HG03342 (cell line): ENCODE measurements around the gene DOCK4.
"Not testable (repeated sequence)": the region's sequence is repeated elsewhere in the genome, so short reads cannot be mapped to it uniquely, and the experiment has no call there.

ENCODE experiments used
- ATAC-seq: cut with Tn5 transposase; IDR thresholded peaks from one replicate; pipeline ENCODE4 v1.9.1; 2021; ENCODE audit warnings: mild to moderate bottlenecking, moderate library complexity; ENCODE audit not compliant: unreplicated experiment

The DOCK4 gene

DNA sequence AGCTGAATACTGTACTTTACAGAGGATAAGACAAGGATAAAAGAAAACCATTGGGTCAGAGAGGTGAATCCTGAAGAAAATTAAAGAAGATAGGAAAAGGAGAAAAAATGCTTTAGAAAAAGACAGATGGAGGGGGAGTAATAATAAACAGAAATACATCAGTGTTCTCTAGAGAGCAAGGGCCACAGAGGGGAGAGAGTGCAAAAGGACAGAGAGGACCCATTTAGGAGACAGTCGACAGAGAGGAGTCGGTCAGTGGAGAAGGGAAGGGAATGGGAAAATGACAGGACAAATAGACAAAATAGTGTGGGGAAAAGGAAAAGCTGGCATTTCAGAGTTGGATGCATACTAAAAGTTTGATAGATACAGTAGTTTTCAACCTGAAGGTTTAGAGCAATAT is 287.0 kb downstream of the DOCK4 start:
- ATAC-seq = no peak

DNA sequence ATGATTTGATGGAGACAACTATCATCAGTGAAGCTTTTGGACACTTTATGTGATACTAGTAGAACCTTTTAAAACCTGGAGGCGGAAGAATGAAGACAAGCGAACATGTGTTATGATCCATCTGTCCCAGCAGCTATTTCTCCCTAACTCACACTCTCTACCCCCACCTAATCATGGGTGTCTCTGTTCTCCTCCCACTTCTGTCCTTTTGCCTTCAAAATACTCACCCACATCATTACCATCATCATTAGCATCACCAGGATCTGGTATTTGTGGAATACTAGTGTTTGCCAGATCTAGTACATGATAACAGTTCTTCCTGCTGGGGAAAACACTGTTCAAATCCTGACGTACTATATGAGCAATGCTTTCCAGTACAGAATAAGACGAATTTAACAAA is 287.7 kb downstream of the DOCK4 start:
- ATAC-seq = no peak

DNA sequence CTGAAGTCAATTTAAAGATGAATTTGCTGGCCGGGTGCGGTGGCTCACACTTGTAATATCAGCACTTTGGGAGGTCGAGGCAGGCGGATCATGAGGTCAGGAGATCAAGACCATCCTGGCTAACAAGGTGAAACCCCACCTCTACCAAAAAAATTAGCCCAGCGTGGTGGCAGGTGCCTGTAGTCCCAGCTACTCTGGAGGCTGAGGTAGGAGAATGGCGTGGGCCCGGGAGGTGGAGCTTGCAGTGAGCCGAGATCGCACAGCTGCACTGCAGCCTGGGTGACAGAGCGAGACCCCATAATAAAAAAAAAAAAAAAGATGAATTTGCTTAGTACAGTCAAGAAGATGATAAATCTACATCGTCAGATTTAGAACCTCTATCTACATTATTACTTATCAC is 288.8 kb downstream of the DOCK4 start:
- ATAC-seq = not testable (repeated sequence)

DNA sequence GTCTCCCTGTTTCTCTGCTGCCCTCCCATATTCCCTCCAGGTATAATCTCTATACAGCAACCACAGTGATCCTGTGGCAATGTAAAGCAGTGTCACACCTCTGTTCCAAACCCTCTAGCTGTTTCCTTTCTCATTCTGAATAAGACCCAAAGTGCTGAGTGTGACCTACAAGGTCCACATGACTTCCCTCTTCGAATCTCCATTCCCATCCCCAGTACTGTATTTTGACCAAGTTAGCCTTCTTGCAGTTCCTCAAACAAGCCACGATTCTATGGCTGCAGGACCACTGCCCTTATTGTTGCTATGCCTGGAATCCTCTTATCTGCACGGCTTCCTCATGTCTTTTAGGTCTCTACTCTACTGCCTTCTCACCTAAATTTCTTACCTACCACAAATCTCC is 291.9 kb downstream of the DOCK4 start:
- no peak for ATAC-seq

DNA sequence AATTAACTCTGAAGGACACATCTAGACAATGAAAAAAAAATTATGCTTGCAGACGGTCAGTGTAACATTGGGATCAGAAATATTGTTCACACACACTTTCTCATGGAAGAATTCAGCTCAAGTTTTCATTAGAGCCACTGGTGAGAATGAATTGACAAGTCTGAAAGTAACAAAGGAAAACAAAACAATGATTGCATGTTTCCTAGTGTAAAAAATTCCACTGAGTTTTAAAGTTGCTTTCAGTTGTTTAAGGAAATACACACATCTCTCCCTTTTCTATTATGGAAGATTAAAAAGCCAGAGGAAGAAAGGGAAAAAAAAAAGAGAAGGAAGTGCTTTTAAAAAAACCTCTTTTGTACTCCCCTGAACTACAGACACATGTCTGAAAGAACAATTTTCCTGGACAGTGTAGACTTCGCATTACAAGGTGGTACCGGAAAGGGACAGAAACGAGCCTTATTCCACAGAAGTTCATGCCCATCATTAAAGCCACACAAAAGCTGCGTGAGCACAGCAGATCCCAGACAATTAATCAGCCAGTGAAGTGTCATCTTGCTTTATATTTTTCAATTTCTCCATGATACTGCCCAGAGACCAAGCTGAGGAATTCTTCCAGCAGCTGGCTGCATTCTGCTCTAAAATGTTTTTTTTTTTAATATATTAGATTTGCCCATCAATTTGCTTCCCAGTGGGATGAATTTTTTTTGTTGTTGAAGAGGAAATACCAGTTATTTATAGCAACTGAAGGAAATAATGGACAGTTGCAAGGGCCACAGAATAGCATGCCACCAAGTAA is 294.8 kb downstream of the DOCK4 start:
- no peak for ATAC-seq

DNA sequence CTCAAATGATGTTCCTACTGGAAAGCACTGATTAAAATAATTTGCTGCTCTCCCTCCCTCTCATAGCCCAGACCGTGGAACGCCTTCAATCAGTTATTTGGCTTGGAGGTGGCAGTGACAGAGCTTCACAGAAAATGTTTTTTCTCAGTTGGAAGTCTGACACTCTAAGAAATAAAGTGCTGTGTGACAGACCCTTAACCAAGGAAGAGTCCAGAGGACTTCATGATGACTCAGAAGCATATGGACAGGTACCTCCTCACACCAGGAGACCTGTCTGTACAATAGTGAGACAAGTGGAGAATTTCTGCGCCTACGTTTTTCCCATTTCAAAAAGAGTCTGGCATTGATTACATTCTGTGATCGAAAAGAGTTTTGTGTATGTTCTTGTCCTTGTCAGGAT is 295.5 kb downstream of the DOCK4 start:
- no peak for ATAC-seq

DNA sequence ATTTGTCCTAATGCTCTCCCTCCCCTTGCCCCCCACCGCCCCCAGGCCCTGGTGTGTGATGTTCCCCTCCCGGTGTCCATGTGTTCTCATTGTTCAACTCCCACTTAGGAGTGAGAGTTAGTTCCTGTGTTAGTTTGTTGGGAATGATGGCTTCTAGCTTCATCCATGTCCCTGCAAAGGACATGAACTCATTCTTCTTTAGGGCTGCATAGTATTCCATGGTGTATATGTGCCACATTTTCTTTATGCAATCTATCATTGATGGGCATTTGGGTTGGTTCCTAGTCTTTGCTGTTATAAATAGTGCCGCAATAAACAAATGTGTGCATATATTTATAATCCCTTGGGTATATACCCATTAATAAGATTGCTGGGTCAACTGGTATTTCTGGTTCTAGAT is 297.5 kb downstream of the DOCK4 start:
- not testable (repeated sequence) for ATAC-seq

DNA sequence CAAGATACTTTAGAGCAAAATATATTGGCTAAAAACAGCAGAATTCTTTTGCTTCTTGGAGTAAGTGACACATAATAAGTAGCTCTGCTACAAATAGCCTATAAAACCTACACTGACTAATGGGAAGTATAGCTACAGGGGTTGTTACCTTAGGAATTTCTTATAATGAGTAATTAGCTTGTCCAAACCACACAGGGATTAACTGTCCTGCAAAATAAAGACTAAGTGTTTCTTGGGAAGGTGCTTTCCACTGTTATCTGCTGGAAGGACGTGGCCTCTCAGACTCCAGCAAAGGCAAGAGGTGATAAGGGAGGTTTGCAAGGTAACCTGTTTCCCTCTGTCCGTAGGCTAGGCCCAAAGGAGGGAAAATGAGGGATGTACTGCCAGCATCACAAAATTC is 302.4 kb downstream of the DOCK4 start:
- no peak for ATAC-seq

DNA sequence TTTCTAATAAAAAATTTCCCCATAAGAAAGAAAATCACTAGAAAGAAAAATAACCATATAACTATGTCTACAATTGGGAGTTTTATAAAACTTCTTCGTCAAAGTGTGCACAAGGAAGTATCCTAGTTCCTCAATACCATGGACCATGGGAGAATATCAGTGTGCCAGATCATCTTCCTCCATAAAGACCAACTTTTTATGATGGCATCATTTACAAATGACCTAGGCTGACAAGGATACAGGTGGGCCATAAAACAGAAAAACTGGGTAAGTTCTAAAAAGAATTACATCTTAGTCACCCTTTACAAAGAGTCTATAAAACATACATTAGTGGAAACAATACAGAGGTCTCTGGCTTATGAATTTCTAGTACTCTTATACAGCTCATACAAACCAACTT is 303.2 kb downstream of the DOCK4 start:
- ATAC-seq = no peak

DNA sequence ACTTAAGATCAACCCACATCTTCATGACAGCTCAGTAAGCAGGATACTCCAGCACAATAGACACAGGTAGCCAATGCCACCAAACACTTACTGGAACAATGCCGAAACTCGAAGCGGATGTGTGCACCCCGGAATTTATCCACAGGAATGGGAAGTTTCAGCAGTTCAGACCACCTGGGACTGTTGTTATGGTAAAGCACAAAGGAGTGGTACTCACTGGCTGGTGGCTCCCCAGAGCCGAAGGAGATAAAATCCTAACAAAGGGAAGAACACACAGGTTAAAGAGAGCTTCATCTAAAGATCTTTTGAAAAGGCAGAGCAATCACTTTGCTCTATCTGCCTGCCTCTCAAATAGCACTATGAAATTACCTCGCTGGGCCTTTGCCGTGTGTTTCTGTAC is 305.9 kb downstream of the DOCK4 start:
- ATAC-seq = no peak

DNA sequence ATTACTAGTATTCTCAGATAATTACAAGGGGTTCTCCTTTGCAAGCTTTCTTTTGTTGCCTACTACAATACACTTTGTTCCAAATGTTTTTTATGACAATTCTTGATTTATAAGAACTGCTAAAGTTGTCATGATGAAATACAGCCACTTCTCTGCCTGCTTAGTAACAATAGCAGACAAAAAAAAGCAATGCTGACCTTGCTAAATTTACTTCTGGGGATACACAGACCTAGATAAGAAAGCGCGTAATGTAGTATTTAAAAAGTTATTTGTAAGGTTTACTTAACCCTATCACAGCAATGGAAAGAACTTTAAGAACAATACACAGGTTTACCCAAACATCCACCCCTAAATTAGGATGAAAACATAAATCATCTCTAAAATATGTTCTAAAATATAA is 311.1 kb downstream of the DOCK4 start:
- ATAC-seq = no peak

DNA sequence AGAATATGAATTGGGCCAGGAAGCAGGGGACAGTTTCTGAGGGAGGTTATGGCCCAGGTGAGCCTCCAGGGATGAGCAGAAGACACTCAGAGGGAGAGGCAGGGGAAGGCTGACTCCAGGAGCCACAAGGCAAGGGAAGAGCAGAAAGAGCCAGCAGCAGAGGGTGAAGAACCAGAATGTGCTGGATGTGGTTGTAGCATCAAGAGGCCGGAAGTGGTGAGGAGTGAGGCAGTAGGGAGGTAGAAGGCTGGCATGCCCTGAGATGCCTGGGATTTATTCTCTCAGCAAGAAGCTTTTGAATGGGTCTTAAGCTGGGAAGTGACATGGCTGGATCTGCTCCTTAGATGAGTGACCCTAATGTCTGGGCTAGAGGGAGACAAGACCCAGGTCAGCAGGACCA is 311.7 kb downstream of the DOCK4 start:
- no peak for ATAC-seq

DNA sequence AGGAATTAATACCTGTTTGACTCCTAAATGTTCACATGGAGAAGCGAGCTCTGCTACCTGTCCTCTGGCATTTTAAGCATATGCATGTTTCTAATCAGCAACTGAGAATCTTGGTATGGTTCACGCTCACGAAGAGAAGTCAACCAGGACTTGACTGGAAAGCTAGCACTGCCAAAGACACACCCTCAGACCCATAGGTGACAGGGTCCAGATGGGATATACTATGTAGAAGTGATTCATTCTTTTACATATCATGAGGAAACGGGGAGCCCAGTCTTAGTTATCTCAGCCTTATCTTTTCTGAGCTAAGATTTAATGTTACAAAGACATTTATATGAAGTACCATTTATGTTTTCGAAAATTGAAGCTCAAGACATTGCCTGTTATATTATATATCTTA is 313.0 kb downstream of the DOCK4 start:
- ATAC-seq = no peak

DNA sequence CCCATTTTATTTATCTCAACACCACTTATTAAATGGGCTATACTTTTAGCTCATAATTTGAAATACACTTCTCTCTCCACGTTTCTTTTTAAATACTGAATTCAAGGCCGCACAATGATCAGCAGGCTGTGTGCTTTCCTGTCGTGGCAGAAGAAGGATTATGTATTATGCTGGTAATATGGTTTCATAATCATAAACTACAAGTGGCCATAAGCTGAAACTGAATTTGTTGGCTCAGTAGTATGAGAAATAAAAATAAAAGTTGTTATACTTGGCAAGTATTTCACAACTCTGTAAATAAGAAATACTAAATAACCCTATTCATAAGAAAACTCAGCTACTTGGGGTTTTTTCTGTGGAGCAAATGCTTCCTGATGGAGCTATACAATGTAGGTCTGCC is 313.6 kb downstream of the DOCK4 start:
- ATAC-seq = no peak

DNA sequence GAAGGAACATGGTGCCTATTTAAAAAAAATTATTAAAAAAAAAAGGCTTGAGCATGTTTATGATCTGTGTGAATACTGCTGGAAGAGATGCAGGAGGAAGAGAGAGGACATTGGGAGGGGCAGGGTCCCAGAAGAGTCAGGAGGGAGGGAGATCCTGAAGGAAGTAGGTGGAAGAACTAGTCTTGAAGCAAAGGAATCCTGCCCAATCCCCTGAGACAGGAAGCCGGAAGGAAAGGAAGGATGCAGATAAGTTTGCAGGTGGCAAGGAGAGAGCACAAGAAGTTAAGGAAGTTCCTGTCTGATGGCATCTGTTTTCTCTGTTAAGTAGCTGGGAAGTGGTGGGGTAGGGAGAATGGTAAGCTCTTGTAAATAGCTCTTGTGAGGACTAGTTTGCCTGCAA is 318.5 kb downstream of the DOCK4 start:
- ATAC-seq = no peak

DNA sequence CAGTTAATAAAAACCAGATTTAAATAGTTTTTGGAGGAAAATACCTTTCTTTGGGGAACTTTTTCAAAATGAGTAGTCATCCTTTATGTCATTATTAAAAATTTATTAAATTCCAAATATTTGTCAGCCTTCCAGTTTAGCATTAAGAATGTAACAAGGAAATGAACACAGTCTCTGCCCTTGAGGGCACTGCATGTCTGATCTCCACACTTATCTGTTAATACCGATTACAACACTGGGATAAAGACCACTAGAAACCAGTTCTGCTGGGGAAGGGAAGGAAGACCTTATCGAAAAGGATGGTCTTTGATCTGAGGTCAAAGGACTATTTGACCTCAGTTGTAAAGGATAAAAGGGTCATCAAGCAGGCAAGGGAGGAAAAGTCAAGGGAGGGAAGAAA is 320.0 kb downstream of the DOCK4 start:
- ATAC-seq = no peak

DNA sequence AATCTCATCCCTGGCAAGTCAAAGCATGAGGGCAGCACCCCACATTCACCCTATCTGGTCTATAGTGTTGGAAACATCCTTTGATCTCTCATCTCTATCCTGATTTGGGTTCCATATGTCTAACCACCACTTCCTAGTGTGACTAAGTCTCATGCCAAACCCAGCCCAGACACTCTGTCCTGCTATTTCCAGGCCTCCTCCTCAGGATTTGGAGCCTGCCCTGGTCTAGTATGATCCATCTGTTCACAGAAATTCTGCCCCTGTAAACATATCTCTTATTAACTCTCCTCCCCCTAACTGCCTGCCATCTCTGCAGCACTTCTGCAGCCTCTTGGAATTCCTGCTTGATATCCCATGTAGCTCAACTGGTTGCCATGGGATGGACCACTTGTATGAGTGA is 323.0 kb downstream of the DOCK4 start:
- no peak for ATAC-seq

DNA sequence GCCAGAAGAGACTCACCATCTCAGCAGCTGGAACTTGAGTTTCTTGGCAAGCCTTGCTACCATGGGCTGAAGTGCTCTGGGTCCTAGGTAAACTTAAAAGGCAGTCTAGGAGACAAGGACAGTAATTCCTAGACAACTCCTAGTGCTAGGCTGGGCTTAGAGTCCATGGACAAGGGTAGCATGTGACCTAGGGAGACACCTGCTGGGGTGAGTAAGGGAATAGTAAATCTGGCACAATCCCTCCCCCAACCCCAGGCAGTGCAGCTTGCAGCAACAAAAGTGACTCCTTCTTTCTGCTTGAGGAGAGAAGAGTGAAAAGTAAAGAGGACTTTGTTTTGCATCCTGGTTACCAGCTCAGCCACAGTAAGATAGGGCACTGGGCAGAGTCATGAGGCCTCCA is 327.4 kb downstream of the DOCK4 start:
- no peak for ATAC-seq

DNA sequence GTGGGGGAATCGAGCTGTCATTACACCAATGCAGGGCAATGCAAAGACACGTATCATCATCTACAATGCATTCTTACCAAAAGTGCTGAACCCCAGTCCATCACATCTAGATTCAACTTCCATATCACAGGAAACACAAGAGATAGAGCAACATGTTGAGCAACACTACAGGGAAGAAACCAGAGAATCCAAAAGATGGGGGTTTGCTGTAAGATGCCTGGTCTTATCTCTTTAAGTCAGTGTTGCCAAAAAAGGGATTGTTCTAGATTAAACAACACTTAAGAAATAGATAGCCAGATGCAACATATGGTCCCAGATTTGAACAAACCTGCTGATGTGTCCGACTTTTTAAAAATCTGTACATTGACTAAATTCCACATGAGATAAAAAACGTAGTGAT is 328.3 kb downstream of the DOCK4 start:
- no peak for ATAC-seq

DNA sequence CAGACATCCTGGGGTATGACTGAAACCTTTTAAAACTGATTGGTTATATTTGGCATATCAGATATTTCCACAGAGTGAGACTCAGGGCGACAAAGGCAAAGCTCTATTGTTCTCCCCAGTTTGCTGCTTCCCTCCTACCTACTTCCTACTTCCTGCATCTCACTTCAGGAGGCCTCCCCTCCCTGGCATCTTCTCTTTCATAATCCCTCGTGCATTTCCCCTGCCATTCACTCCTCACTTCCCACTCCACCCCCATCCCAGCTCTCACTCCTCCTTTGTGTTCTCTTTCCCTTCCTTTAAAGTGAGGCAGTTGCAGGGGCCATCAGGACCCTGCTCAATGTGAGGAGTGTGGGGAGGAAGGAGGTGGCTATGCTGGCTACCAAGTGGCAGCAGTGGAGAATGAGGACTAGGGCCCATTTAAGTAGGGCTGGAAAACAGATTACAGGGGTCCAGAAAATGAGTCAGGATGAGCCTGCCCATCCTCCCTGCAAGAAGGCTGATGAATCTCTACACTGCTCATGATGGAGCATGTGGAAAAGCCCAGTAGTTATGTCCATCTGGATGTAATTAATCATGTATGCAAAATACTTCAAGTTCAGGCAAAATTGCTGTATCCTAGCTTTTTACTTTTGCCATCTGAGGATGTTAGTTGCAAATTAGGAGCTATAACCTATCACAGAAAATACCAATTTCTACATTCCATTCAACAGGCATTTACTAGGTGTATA is 332.1 kb downstream of the DOCK4 start:
- ATAC-seq = no peak

DNA sequence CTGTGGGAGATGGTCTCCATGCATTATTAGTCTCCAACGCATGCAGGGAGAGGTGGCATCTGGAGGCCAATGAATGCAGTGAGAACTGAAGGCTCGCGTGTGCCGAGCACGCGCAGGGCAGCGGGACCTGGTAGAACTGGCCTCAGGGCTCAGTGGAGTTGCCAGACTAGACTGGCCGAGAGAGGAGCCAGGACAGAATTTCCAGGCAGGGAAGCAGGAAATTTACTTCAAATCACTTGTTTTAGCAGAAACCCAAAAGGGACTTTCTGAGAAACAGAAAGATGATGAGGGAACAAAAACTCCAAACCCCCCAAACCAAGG is 332.9 kb downstream of the DOCK4 start:
- no peak for ATAC-seq

DNA sequence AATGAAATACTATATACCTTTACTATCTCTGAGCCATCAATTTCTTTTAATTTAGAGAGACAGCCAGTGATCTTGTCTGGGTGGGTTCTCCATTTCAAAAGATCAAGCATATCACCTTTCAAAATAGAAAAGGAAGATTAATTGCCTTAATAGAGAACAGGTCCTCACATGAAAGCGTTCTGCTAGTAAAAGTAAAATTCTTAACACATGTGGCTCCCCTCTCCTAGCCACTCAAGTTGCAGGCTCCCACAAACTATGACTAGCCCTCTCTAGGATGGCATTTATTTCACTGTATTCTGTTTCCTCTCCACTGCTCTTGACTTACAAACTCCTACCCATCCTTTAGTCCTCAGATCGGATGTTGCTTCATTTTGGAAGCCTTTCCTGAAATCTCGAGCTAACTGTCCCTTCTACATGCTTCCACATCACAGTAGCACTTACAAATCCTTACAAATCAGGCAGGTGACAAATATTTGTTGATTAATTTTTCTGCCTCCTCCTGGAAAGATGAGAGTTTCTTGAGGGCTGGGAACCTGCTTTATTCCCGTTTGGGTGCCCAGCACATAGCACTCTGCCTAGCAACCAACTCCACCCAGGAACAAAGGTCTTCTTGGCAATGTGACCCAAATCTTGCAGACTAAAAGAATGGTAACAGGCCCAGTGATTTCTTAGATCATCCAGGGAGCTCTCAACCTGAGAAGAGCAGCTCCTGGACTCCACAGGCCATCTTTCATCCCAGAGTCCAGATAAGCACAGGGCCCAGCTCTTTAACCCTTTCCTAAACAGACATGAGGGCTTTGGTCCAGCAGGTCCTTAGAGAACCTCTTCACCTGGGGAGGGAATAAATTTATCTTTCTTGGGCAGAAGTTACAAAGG is 333.5 kb downstream of the DOCK4 start:
- no peak for ATAC-seq
